NCI-H82 treated with DMSO at 0.1 percent for 48 hours (cell line): ENCODE data around the gene POLA1.
A peak's percentile ranks its signal among the peaks of the same experiment; 100 is the strongest.
"Not testable (repeated sequence)": the region's sequence is repeated elsewhere in the genome, so short reads cannot be mapped to it uniquely, and the experiment has no call there.

Experiments
- DNase-seq: peaks from one replicate; lab custom pipeline; 2025; ENCODE audit not compliant: unreplicated experiment; lab: John Stamatoyannopoulos, UW

The POLA1 gene

DNA sequence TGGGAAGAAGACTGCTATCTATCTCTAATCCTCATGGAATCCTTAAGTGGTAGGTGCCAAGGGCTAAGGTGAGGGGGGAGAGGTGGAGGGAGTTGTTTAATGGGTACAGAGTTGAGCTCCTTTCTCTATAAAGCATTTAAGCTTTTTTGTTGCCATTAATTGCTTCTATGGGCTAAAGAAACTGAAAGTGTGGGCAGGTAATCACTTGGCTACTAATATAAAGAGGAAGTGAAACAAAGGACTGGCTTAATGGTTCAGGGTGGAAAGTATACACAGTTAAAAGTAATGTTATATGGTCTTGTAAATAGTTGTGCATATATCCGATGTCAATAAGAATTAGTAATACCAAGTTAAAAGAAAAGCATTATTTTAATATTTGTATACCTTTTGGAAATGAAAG, 83.9 kb downstream of the POLA1 start:
- DNase-seq: no peak

DNA sequence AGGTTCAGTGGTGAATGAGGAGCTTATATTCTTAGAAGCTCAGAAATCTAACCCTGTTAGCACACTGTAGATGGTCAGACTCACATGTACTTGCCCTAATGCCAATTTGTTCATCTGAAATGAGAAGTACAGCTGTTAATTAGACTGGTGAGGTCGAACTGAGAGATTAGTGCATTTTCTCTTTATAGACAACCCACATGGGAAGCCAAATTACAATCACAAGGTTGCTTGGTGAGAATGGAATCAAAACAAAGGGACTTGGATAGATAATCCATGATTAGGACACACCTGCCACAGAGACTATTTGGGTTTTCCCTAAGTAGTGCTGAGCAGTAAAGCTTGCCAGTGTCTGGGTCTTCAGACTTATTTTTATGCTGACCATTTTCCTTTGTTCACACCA, 88.3 kb downstream of the POLA1 start:
- peak; percentile 59 for DNase-seq

DNA sequence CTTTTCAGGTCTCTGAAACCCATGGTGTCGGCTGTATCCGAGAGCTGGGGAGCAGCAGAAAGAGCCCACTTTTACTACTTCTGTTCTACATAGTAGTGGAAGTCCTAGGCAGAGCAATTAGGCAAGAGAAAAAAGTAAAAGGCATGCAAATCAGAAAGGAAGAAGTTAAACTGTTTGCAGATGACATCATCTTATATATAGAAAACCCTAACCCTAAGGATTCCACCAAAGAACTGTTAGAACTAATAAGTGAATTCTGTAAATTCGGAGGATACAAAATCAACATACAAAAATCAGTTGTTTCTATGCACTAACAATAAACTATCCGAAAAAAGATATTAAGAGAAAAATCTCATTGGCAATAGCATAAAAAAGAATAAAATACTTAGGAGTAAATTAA, 95.3 kb downstream of the POLA1 start:
- no peak for DNase-seq

DNA sequence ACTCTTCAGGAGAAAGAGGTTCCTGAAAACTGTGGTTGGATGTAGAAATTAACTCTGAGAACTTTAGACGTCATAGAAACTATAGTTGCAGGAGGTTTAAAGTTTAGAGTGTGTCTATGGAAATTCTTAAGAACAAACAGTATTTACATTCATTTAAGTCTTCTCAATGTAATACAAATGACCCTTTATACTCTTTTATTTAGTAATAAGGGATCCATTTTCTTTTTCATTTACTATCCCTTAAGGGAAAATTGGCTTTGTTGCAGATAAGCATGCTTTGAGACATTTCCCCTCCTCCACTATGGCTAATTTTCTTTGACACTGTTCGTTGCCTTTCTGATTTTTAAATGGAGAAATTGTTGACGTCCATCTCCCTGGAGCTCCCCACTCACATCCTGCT, 96.4 kb downstream of the POLA1 start:
- DNase-seq: no peak

DNA sequence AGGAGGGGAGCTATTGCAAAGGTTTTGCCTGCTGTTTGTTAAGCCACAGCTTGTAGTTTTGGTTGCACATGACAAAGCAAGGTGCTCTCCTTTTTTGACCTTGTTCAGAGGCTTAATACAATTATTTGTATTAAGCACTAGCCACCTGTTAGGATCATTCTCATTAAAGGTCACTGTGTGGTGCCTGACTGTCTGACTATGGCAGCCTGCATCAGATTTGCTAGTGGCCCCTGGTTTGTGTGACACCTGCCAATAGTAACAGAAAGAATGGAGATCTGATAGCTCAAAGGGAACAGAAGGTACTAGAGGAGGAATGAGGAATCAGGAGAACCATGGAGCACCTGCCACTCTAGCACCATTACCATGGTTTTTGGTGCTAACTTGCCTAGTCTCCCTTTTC, 102.5 kb downstream of the POLA1 start:
- peak; percentile 88 for DNase-seq

DNA sequence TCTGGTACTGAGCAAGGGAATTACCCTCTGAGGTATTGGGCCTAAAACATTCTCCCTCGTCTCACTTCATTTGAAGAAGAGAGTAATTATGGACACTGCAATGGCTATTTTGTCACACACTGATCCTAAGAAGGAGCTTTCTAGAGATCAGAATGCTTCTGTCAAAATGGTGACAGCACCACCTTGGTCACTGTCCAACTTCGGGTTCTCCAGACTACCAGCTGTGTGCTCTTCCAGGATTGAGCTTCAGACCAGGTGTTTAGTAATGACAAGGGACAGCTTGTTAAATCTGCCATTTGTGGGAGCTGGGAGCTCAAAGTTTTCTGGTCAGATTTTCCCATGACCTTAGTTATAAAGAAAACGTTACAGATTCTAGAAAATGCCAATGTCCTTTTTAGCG, 105.4 kb downstream of the POLA1 start:
- peak; percentile 68 for DNase-seq

DNA sequence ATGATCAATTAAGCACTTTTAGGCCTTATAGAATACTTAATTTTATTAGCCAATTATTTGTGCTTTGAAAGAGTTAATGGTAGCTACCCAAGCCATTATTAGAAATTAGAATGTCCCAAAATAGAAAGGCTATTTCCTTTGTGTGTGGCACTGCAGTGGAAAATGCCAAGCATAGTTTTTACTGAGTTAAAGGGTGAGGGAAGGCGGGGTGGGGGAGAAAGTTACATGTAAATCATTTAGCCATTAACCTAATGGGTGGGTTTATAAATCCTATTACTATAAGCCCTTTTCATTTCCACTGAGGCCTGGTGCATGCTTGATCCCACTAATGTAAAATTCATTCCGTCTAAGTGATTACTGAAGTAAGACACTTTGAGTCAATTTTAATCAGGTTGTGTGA, 105.8 kb downstream of the POLA1 start:
- DNase-seq: peak; percentile 87

DNA sequence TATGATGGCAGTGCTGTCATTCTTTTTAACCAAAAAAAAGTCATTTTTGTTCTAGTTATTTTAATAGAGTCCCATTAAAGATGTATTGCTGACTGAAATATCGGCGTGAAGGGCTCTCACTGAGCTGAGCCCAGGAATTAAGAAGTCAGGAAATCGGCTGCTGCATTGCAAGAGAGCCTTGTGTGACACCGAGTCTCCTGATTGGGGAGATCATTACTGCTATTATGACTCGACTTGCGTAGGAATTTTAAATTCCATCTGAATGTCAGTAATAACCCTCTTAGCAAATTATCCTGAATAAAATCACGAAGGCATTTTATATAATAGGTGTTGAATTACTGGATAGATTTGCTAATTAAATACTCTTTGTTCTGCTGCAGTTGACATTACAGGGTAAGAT, 111.5 kb downstream of the POLA1 start:
- DNase-seq: no peak

DNA sequence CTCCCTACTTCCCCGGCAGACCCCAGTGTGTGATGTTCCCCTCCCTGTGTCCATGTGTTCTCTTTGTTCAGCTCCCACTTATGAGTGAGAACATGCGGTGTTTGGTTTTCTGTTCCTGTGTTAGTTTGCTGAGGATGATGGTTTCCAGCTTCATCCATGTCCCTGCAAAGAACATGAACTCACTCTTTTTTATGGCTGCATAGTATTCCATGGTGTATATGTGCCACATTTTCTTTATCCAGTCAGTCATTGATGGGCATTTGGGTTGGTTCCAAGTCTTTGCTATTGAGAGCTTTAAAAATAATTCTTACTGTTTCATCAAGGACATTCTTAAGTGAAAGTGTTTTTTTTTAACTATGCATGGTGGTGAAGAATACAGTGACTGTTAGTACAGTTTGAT, 126.1 kb downstream of the POLA1 start:
- not testable (repeated sequence) for DNase-seq

DNA sequence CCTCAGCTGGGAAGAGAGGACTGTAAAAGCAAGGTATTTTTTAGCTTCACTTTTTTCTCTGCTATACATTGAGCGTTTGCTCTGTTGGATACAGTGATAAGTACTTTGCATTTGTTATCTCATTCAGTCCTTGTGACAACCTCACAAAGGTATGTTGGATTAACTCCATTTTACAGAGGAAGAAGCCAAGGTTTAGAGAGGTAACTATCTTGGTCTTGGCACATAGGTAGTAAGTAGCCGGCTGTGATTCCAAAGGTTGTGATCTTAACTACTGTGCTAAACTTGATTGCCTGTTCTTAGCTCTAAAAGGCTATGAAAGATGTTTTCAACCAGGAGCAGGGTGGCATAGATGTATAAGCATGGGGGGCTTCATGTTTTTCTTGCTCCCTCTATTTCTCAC, 134.4 kb downstream of the POLA1 start:
- no peak for DNase-seq

DNA sequence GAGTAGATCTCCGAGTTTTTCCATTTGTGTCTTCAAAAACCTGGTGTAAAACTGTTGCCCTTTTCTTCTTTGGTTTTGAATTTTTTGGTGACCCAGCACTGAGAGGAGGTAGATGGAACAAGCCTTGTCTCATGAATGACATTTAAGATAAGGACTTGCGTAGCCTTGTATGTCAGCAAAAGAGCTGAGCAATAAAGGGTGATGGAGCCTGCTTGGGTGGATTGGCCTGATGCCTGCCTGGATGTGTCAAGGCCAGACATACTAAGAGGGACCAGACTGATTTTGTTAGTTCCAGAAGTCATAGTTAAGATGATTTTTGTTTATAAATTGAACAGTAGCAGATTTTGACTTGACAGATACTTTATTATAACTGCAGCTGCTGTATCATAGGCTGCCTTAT, 134.9 kb downstream of the POLA1 start:
- no peak for DNase-seq

DNA sequence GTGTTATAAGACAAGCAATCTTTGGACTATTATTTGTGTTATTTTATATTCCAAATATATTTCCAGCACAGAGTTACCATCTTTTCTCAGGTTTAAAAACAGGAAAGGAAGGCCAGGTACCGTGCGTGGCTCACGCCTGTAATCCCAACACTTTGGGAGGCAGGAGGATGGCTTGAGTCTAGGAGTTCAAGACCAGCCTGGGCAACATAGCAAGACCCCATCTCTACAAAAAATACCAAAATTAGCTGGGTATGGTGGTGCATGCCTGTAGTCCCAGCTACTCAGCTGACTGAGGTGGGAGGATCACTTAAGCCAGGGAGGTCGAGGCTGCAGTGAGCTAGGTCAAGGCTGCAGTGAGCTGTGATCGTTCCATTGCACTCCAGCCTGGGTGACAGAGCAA, 140.0 kb downstream of the POLA1 start:
- DNase-seq: no peak

DNA sequence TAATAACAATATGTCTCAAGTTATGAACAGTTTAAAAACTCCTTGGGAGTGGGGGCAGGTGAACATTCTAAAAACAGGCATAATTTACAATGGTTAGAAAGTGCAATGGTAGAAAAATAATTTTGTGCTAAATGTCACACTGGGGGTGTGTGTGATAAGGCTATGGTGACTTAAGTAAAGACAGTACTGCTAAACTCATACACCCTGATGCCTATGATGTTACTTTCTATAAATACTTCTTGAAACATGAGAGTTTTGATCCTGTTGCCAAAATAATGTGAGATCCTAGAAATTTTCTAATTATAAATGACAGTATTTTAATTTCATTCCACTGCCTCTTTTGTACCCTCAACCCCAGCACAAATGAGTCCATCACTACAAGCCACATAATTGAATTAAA, 144.2 kb downstream of the POLA1 start:
- no peak for DNase-seq

DNA sequence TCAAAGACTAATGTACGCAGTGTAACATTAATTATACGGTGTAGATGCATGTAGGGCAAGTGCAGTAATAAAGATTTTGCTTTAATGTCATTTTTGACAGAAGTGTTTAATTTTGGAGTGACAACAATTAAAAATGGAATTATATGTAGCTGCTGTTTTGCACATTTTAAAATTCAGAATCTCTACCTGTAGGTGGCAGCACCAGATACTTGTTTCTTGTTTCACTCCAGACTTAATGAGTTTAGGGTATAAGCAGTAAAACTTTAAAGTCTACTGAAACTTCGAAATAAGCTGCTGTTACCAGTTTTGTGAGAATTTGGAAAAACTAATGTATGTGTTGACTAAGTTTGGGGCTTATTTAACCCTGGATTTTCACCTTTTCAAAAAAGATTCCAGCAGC, 144.9 kb downstream of the POLA1 start:
- no peak for DNase-seq

DNA sequence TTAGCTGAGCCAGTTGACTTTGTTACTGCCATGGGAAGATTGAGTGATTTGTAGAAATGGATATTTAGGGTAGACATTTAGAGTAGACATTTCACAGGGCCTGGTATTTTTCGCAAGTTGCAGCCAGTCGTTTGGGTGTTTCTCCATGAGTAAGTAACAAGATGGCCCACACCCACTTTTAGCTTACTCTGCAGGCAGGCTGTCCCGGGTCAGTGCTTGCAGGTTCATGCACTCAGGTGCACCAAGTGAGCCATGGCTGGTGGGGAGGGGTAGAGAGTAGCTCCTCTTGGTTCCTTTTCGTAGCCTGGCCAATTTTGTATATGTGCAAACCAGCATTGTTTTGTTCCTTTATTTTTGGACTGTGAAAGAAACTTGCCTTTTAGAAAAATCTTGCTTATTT, 145.6 kb downstream of the POLA1 start:
- no peak for DNase-seq

DNA sequence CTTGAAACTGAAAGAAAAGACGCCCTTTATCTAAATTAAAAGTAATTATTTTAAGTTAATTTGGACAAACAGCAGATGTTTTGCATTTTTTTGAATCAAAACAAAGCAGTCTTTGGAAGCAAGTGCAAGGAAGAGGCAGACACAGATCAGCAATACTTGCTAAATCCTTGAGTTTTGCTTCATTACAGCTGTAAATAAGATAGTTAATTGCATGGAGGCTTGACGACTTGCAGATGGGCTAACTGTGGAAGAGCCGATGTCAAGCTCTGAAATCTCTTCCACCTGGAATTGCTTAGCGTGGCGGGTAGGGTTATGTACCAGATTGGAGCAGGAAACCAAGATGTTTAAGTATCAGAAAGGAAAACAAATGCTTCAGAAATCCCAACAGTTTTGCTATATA, 148.8 kb downstream of the POLA1 start:
- no peak for DNase-seq

DNA sequence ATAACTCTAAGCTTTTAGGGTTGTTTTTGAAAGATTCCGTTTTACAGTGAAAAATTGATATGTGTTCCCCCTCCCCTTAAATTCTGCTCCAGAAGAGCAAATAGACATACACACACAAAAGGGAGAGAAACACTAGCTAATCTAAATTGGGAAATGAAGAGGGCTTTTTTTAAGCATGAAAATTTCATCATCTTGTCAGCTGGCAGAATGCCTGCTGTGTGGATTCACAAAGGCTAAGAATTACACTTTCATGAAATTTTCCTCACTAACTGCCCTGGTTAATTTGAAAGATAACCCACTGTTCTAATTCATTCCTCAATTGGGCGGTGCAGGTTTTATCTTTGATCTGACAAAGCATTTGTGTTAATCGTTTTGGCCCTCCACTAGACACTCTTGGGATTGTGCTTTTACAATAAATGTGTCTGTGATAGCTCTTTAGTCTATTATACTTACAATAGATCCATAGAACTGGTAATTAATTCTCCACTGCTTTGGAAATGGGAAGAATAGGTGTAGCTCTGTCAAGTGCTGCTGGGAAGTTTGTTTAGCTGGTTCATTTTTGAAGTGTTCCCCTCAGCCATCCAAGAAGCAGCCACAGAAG, 152.9 kb downstream of the POLA1 start:
- no peak for DNase-seq

DNA sequence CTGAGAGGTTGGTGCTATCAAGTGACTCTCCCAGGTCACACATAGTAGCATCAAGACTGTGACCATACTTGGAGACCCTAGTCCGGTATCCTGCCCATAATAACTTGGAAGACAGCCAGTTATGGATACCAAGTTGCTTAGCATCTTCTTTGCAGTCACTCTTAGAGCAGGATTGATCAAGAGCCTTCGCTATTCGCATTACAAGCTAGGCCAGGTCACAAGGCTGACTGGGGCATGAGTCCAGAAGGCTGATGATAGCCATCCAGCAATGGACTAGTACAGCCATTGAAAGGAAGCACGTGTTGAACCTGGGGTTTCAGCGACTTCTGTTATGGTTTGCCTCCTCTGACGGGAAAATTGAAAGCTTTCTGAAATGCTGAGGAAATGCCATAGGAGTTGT, 157.6 kb downstream of the POLA1 start:
- DNase-seq: no peak

DNA sequence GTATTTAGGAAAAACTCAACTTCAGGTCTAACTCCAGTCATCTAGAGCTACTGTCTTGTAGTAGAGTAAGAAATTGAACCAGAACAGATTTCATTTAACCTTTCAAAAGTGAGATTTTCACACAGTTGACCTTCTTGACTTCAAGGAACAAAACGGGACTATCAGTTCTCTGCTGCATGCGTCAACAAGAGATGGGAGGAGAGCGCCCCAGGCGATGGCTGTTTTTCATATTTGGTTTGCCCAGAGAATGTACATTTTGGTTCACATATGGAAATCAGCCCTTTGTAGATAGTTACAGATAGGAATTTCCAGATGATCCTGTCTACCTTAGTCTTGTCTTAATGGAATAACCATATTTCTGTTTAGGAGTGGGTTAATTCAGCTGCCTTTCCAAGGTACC, 158.1 kb downstream of the POLA1 start:
- no peak for DNase-seq

DNA sequence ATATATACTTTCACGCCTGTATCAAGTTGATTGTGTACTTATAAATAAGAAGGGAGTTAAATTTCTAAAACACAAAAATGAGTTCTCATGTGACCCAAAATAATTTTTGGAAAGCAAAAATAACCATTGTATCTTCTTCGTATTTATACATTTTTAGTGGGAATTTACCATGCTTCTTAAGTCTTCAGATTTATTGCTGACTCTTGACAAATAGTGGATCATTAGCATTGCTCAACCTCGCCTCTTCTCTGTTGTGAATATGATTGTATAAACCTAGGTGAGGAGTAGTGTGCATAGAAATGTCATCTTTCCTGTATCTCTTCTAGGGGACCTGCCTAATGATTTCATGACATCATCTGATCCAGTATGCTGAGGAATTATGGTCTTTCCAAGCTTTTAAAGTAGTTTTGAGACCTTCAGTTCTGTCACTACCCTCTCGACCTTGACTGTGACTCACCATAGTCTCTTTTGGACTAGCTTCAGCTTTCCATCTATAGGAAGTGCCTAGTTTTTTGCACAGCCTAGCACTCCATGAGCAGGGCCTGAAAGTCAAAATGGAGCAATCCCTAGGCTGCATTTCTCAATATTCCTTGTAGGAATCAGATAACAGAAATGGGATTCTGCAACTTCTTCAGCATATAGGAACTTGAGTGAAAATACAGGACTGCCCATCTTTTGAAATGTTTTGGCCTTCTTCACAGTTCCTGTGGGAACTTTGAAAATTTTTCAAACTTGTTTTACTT, 164.5 kb downstream of the POLA1 start:
- no peak for DNase-seq

DNA sequence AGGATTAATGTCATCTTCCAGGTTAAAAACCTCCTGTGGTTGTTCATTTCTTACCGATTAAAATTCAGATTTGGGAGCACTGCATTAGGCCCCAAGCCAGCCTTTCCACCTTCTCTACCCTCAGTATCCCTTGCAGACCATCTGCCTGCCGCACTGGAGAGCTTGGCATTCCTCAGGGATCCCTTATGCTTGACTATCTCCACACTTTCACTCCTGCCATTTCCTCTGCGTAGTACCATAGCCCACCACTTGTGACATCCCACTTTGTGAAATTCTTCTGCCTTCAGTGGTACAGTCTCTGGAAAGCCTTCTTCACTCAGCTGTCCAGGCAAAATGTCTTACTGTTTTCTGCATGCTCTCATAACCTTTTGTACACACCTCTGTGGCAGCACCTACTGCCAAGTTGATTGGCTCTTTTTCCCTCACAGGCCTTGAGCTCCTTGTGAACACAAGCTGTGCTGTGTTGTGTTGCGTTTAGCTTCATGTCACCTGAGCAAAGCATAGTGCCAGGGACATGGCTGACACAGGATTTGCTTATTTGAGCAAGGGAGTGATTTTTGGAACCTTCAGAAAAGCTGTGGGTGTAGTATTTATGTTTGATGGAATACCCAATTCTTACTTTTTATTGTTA, 165.6 kb downstream of the POLA1 start:
- no peak for DNase-seq

DNA sequence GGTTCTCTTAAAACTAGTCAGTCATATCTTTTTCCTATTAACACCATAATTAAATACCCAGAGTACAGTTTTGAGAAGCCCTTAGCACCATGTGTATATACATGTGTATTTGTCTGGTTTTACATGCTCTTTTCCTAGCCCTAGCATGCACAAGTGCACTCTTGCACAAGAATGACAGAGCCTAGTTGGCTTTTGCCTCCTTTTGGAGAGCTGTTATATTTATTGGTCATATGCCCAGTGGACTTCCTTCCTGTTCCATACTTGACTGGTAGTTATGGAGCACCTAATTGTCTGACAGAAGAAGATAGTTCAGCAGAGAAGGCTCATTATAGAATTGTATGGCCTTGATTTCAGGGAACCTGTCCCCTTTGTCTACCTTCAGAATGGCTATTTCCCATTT, 166.4 kb downstream of the POLA1 start:
- DNase-seq: no peak

DNA sequence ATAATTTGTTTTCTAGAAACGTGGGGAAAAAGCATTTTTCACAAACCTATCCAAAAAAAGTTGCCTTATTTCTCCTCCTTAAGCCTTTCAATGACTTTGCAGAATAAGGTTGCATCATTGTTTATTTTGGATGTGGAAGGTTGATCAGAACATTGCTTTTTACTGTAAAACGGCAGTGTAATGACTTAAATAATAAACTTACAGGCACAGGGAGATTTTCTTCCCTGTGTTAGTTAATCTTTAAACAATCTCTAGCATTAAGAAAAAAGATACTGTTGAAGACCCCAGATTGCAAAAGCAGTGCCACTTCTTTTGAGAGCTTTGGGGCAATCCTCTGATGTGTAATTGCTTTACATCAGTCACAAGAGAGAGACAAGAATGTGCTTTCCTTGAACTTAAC, 168.6 kb downstream of the POLA1 start:
- DNase-seq: no peak
